GM12864 (cell line): ENCODE measurements around the gene TEX51.

Source experiments
- DNase-seq: peaks from one replicate; pipeline ENCODE4 v3.0.0-alpha.2; 2011; ENCODE audit warnings: low read depth
- H3K4me3 ChIP-seq: 2 replicates; pipeline ENCODE4 v1.5.1; 2011; ENCODE audit warnings: mild to moderate bottlenecking, low read depth, low read length, control low read depth
- TF ChIP-seq, protein P1 (sequence below): IDR thresholded peaks from 2 replicates; pipeline ENCODE4 v1.5.1; 2011; ENCODE audit warnings: low read depth, mild to moderate bottlenecking, moderate library complexity, low read length, control low read depth, inconsistent platforms; ENCODE audit errors: missing control alignments

Gene TEX51

GRCh38 chr2:126894585-126895182 lies 4.0 kb upstream of the TEX51 start:
- DNase-seq: no peak
- TF ChIP-seq, protein P1, sequence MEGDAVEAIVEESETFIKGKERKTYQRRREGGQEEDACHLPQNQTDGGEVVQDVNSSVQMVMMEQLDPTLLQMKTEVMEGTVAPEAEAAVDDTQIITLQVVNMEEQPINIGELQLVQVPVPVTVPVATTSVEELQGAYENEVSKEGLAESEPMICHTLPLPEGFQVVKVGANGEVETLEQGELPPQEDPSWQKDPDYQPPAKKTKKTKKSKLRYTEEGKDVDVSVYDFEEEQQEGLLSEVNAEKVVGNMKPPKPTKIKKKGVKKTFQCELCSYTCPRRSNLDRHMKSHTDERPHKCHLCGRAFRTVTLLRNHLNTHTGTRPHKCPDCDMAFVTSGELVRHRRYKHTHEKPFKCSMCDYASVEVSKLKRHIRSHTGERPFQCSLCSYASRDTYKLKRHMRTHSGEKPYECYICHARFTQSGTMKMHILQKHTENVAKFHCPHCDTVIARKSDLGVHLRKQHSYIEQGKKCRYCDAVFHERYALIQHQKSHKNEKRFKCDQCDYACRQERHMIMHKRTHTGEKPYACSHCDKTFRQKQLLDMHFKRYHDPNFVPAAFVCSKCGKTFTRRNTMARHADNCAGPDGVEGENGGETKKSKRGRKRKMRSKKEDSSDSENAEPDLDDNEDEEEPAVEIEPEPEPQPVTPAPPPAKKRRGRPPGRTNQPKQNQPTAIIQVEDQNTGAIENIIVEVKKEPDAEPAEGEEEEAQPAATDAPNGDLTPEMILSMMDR: no peak
- H3K4me3 ChIP-seq: no peak overlapping the region

DNA sequence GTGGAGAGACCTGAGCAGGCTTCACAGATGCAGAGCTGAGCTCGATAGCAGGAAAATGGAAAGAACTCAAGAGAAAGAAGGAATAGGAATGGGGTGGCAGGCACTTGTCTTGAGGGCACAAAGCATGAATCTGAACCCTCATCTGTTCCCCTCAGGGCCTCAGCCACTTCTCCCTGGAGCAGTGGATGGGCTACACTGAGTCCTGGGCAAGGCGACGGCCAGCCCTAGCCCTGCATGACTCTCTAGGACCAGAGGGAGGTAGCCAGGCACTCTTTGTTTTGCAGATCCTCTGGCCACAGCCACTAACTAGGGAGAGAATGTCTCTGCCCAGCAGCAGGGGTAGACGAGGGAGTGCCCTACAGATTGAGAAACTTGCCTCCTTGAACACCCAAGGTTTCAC lies 3.4 kb upstream of the TEX51 start:
- no peak overlapping the region for H3K4me3 ChIP-seq
- TF ChIP-seq, protein P1: no peak
- no peak for DNase-seq

GRCh38 chr2:126896471-126896870 lies 2.2 kb upstream of the TEX51 start:
- no peak overlapping the region for H3K4me3 ChIP-seq
- DNase-seq: no peak
- TF ChIP-seq, protein P1: no peak

- H3K4me3 ChIP-seq: no peak overlapping the region
- TF ChIP-seq, protein P1: no peak
- no peak for DNase-seq
Observed at GRCh38 chr2:126899616-126900185, 1.0 kb downstream of the TEX51 start.

DNA sequence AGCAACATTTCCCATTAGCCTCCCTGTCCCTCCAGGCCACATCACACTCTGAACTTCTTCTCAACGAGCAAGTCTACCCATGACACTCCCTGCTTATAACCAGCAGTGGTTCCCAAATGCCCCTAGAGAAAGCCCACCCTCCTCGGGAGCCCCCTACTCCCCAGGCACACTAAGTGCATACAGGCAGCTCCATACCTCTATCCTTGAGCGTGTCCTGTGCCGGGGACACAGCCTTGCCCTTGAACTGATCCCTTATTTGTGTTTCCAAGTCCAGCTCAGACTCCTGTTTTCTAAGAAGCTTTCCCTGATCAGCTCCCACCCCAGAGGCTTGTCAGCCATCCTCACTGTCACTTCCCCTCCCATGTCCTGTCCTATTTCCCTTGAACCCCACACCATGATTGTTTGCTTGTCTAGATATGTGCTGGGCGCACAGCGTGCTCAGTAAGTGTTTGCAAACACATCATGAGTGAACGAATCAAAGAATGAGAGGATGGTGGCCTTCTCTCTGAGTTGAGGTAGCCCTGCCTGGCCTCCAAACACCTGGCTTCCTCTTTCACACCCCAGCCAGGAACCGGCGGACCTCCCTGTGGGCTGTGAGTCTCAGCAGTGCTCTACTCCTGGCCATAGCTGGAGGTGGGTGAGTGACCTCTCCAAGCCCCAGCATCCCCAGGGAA lies 2.1 kb downstream of the TEX51 start:
- no peak for DNase-seq
- H3K4me3 ChIP-seq: no peak overlapping the region
- TF ChIP-seq, protein P1: no peak

DNA sequence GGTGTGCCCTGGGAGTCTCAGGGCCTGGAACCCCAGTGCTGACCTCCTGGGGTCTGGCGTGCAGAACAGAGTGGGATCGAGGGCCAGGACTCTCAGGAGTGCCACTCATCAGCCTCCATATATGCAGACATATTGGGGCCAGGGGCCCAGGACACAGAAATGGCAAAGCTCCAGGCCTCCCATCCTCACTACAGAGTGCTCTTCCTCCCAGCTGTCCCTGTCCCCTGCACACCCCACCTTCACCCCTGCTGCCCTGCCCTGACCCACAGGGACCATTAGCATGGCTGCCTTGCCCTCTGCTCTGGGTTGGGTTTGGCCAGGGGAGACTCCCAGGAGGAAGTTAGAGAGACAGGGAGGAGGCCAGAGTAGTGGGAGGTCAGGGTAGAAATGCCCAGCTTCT lies 2.8 kb downstream of the TEX51 start:
- H3K4me3 ChIP-seq: no peak overlapping the region
- DNase-seq: no peak
- TF ChIP-seq, protein P1: no peak
